Osteocyte (in vitro differentiated cells): ENCODE data around the gene NKIRAS1. TPM values are rescaled to one million over a fixed set of nuclear protein-coding genes. Genes with fewer than 3 reads are reported as not detected.
"Not testable (repeated sequence)": the region's sequence is repeated elsewhere in the genome, so short reads cannot be mapped to it uniquely, and the experiment has no call there.

Experiments used
- DNase-seq: peaks from one replicate; pipeline ENCODE4 v3.0.0; 2021; ENCODE audit warnings: mixed read lengths; ENCODE audit not compliant: unreplicated experiment; ENCODE audit errors: extremely low spot score
- H3K27ac Mint-ChIP-seq: one replicate; pipeline ENCODE4 v1.8.0; 2021; ENCODE audit warnings: mild to moderate bottlenecking, mixed read lengths; ENCODE audit not compliant: unreplicated experiment
- H3K27me3 Mint-ChIP-seq: one replicate; pipeline ENCODE4 v1.8.0; 2021; ENCODE audit warnings: mixed read lengths; ENCODE audit not compliant: unreplicated experiment
- H3K36me3 Mint-ChIP-seq: one replicate; pipeline ENCODE4 v1.8.0; 2021; ENCODE audit warnings: mixed read lengths; ENCODE audit not compliant: unreplicated experiment
- H3K4me1 Mint-ChIP-seq: one replicate; pipeline ENCODE4 v1.8.0; 2021; ENCODE audit warnings: mixed read lengths; ENCODE audit not compliant: unreplicated experiment
- H3K4me3 Mint-ChIP-seq: one replicate; pipeline ENCODE4 v1.8.0; 2021; ENCODE audit warnings: mild to moderate bottlenecking, moderate library complexity, mixed read lengths; ENCODE audit not compliant: unreplicated experiment
- H3K9me3 Mint-ChIP-seq: one replicate; pipeline ENCODE4 v1.8.0; 2021; ENCODE audit warnings: mixed read lengths; ENCODE audit not compliant: unreplicated experiment
- total RNA-seq: library from RNA; stranded (reverse); gene quantifications from 2 replicates; pipeline ENCODE4 v1.2.1, GENCODE V29; 2021
- TF ChIP-seq, protein P1 (sequence below): fragments of 200-600 bp; sonication (generic); IDR thresholded peaks from 2 replicates; pipeline ENCODE4 v1.5.0; 2021; ENCODE audit warnings: antibody characterized with exemption, mild to moderate bottlenecking, moderate library complexity

NKIRAS1 gene
- total RNA-seq, 1 donor from 2014 or later, result 13.1 TPM

DNA sequence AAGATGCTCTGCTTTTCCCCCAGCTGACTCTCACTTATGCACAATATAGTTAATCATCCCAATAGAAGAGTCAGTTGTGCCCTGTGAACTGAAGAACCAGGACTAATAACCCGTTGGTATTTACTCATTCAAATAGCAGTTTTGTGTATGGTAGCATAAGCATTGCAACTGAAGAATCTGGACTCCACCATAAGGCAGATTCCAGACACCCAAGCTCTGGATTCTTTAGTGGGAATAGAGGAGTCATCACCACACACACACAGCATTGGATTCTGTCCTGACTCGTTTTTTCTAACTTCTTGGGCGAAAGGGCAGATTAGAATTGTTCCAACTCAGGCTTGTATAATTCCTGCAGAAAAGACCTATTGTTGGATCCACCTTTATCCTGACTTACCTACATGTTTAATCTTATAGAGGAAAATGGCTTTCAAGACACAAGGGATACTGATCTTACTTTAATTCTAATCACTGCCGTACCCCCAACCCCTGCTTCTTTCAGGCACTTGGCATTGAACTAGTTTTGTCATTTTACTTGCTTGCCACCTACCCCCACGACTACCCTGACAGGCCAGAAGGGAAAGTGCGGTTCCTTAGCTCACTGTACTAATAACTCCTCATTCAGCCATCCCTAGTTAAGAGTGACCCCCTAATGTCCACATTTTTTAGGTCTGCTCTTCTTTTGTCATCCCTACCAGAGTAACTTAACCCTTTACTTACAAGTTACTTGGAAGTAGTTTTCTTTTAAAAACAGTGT, 42.3 kb downstream of the NKIRAS1 start:
- H3K36me3 Mint-ChIP-seq, result peaks cover 8% of the 10 kb centered on the region
- no peaks in the 10 kb centered on the region for H3K27me3 Mint-ChIP-seq
- no peaks in the 10 kb centered on the region for H3K9me3 Mint-ChIP-seq
- TF ChIP-seq, protein P1, sequence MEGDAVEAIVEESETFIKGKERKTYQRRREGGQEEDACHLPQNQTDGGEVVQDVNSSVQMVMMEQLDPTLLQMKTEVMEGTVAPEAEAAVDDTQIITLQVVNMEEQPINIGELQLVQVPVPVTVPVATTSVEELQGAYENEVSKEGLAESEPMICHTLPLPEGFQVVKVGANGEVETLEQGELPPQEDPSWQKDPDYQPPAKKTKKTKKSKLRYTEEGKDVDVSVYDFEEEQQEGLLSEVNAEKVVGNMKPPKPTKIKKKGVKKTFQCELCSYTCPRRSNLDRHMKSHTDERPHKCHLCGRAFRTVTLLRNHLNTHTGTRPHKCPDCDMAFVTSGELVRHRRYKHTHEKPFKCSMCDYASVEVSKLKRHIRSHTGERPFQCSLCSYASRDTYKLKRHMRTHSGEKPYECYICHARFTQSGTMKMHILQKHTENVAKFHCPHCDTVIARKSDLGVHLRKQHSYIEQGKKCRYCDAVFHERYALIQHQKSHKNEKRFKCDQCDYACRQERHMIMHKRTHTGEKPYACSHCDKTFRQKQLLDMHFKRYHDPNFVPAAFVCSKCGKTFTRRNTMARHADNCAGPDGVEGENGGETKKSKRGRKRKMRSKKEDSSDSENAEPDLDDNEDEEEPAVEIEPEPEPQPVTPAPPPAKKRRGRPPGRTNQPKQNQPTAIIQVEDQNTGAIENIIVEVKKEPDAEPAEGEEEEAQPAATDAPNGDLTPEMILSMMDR, result no peak
- peaks cover 32% of the 10 kb centered on the region for H3K4me1 Mint-ChIP-seq
- no peak overlapping the region for H3K4me3 Mint-ChIP-seq
- DNase-seq, result no peak
- no peak overlapping the region for H3K27ac Mint-ChIP-seq

DNA sequence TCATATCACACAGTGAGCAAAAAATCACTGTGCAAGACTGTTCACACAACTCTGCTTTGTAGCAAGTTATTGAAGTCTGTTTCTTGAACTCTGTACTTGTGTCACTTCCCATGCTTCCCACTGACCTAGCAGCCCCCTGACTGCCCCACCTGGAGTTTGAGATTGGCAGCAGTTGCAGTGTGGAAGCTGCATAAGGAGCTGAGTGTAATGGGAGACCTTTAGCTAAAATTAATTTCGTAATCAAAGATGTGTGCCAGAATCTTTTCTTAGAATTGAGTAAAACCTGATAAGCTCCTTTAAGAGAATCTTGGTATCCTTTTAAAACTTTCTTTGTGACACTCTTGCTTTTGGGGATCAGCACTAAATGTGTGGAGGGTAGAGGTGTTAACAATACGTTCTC, 42.8 kb downstream of the NKIRAS1 start:
- TF ChIP-seq, protein P1, result no peak
- no peak for DNase-seq
- H3K36me3 Mint-ChIP-seq, result peaks cover 4% of the 10 kb centered on the region
- no peak overlapping the region for H3K4me3 Mint-ChIP-seq
- H3K27me3 Mint-ChIP-seq, result no peaks in the 10 kb centered on the region
- no peaks in the 10 kb centered on the region for H3K9me3 Mint-ChIP-seq
- peaks cover 37% of the 10 kb centered on the region for H3K4me1 Mint-ChIP-seq
- no peak overlapping the region for H3K27ac Mint-ChIP-seq

DNA sequence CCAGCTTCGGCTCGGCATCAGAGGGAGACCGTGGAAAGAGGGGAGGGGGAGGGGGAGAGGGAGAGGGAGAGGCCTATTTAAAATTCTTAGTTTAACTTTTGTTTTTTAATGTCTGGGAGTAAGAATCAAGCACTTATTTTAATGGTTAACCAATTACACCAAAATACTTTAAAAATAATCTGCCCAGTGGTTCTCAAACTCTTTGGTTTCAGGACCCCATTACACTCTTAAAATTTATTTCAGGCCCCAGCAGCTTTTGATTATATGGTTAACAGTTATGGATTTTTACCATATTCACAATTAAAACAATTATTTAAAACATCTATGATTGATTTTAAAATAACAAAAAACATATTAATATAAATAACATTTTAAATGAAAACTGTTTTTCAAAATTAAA, 44.5 kb downstream of the NKIRAS1 start:
- Mint-ChIP-seq H3K9me3 (no peaks in the 10 kb centered on the region), H3K4me3 (no peak overlapping the region), H3K27me3 (no peaks in the 10 kb centered on the region), H3K4me1 (peaks cover 46% of the 10 kb centered on the region), H3K27ac (no peak overlapping the region), H3K36me3 (no peaks in the 10 kb centered on the region)
- DNase-seq, result no peak
- TF ChIP-seq, protein P1, result no peak

DNA sequence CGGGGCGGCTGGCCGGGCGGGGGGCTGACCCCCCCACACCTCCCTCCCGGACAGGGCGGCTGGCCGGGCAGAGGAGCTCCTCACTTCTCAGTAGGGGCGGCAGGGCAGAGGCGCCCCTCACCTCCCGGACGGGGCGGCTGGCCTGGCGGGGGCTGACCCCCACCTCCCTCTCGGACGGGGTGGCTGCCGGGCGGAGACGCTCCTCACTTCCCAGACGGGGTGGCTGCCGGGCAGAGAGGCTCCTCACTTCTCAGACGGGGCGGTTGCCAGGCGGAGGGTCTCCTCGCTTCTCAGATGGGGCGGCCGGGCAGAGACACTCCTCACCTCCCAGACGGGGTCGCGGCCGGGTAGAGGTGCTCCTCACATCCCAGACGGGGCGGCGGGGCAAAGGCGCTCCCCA, 45.4 kb downstream of the NKIRAS1 start:
- not testable (repeated sequence) for H3K27me3 Mint-ChIP-seq, H3K9me3 Mint-ChIP-seq, H3K27ac Mint-ChIP-seq, H3K4me3 Mint-ChIP-seq, H3K36me3 Mint-ChIP-seq, DNase-seq
- H3K4me1 Mint-ChIP-seq, result peaks cover 43% of the 10 kb centered on the region

DNA sequence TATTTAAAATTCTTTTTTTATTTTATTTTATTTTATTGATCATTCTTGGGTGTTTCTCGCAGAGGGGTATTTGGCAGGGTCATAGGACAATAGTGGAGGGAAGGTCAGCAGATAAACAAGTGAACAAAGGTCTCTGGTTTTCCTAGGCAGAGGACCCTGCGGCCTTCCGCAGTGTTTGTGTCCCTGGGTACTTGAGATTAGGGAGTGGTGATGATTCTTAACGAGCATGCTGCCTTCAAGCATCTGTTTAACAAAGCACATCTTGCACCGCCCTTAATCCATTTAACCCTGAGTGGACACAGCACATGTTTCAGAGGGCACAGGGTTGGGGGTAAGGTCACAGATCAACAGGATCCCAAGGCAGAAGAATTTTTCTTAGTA, 46.1 kb downstream of the NKIRAS1 start:
- not testable (repeated sequence) for H3K27ac Mint-ChIP-seq, H3K9me3 Mint-ChIP-seq, H3K36me3 Mint-ChIP-seq, H3K27me3 Mint-ChIP-seq, H3K4me3 Mint-ChIP-seq, DNase-seq
- peaks cover 46% of the 10 kb centered on the region for H3K4me1 Mint-ChIP-seq

DNA sequence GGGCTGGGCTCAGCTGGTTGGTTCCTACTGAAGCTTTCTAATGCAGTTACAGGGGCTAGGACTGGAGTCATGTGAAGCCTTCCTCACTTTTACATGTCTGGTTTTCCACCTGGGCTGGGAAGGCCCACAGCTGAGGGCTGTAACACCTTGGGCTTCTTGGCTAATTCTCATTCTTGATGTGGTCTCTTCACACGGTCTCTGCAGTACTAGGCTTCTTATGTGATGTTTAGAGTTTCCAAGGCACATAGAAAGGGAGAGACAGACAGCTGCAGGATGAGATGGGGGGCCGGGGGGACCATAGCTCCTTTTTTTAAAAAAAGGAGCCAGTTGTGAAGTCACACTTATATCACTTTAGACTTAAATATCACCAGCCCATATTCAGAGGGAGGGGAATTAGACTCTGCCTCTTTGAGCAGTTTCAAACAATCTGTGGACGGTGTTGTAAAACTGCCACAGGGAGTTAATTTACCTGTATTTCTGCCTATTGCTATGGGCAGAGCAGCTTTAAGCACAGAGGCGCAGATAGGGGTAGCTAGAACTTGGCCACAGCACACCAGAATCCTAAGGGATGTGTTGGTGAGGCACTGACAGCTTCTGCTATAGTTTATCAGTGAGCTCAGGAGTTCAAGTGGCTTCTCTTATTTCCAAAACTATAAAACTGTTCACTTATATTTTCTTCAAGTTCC, 46.7 kb downstream of the NKIRAS1 start:
- DNase-seq, result no peak
- Mint-ChIP-seq H3K27ac (no peak overlapping the region), H3K9me3 (no peaks in the 10 kb centered on the region), H3K27me3 (no peaks in the 10 kb centered on the region), H3K36me3 (no peaks in the 10 kb centered on the region), H3K4me3 (no peak overlapping the region), H3K4me1 (peaks cover 48% of the 10 kb centered on the region)
- TF ChIP-seq, protein P1, result no peak
